Hematopoietic multipotent progenitor cell treated with erythropoietin and hydrocortisone succinate and interleukin-3 and kit ligand, for 17 days (in vitro differentiated cells): Measurements from ENCODE around the gene PRMT5.
"Not testable (repeated sequence)": the region's sequence is repeated elsewhere in the genome, so short reads cannot be mapped to it uniquely, and the experiment has no call there.

Experiments used
- DNase-seq: peaks from one replicate; pipeline ENCODE4 v3.0.0-alpha.2; 2015; ENCODE audit warnings: low spot score

PRMT5 gene

GRCh38 chr14:22929104-22929960, at the start of gene PRMT5:
Gene PRMT5 (minus strand): TSS chr14:22929376. CDS start chr14:22929361, 15 bp downstream.
- peak; percentile 99 for DNase-seq

DNA sequence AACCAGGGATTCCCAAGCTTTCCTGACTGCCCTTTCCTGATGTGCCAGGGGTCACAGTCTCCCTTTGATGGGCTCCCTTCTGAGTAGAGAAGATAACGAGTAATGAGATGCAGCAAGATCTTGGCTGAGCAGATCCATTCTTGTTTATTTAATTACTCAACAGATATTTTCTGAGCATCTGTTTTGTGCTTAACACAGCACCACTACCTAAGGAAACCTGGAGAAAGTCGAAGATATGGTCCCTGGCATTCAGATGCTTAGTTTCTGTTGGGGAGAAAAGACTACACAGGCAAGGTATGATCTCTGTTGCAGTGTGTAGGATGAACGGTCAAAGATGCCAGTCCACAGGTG, 49.3 kb upstream of the PRMT5 start:
- no peak for DNase-seq

GRCh38 chr14:22977684-22978486, 48.7 kb upstream of the PRMT5 start:
- DNase-seq = no peak

DNA sequence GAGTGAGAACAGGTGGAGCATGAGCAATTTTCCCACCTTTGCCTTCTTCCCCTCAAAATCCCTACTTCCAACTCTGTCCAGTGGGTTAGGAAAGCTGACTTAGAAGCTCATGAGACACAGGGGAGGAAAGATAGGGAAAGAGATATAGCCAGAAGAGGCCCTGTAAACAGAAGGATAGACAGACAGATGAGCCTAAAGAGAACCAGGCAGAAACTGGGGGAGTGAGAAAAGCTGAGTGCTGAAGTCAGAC, 48.2 kb upstream of the PRMT5 start:
- DNase-seq = no peak

DNA sequence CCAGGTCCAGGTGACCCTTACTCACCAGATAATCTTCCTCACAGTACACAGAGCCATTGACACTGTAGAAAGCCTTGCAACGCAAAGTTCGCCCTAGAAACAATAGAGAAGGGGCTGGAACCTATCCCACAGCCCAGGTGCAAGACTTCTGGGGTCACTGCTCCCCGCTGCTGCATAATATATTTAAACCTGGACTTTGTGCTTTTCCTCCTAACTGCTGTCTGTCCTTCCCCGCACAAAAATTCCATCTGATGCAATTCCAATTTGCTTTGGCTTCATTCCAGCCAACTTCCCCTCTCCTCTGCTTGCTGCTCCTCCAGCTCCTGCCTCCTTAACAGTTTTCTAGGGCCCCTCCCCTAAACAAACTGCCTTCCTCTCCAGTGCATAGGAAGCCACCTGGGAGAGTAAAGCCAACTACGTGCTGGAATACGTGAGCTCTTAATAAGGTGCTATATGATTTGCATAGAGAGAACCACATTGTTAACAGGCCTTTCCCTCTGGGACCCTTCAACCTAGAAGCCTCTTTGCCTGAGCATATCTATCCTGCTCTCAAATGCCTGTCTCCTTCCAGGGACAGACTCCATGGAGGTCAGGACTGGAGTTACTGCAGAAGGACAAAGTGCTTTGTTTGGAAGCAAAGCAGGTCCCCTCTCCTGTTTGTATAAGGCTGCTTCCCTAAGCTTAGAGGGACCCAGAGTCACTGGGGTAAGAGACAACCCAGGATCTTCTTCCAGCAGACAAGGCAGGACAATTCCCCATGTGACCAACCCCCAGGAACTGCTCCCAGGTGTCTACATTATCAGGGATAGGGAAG, 47.7 kb upstream of the PRMT5 start:
- no peak for DNase-seq

GRCh38 chr14:22974530-22975313, 45.5 kb upstream of the PRMT5 start:
- DNase-seq = no peak

- DNase-seq = peak; percentile 69
Observed at GRCh38 chr14:22973217-22974032, 44.2 kb upstream of the PRMT5 start.

- DNase-seq = no peak
Observed at GRCh38 chr14:22972313-22972930, 43.2 kb upstream of the PRMT5 start.

DNA sequence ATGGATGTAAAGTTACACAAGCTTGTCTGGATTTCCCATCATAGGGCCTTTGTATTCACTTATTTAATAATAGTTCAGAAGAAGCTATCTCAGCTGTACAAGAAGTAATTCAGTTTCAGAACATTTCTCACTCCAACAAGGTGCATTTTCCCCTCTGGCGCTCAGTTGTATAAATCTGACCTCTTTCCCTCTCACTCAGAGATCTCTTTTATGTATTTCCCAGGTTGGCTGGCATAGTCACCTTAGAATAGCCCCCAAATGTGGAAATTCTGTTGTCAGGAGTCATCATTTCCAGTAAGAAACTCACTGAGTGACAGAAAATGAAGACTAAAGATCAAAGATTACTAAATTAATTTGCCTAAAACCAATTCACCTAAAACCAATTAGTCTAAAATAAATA, 42.0 kb upstream of the PRMT5 start:
- DNase-seq = no peak

GRCh38 chr14:22966783-22967269, 37.6 kb upstream of the PRMT5 start:
- no peak for DNase-seq

- DNase-seq = not testable (repeated sequence)
Observed at GRCh38 chr14:22965916-22966782, 37.0 kb upstream of the PRMT5 start.

GRCh38 chr14:22962061-22962676, 33.0 kb upstream of the PRMT5 start:
- no peak for DNase-seq

- DNase-seq = no peak
Observed at GRCh38 chr14:22955702-22956569, 26.8 kb upstream of the PRMT5 start.

DNA sequence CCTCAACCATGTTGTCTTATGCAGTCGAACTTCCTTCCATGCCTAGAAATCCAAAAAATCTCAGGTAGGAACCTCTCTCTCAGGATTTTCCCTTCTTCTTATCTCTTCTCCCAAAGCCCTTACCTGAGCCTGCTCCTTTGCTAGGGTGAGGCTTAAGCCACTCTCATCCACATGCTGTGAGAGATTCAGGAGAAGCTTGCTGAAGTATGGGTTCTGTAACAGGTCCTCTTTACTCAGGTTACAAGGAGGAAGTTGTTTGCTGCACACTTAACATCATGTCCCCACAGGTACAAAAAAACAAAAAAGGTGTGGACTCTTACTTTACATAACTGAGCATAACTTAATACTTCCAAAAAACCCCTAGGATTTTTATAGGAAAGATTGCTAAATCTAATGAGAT, 23.2 kb upstream of the PRMT5 start:
- DNase-seq = no peak

DNA sequence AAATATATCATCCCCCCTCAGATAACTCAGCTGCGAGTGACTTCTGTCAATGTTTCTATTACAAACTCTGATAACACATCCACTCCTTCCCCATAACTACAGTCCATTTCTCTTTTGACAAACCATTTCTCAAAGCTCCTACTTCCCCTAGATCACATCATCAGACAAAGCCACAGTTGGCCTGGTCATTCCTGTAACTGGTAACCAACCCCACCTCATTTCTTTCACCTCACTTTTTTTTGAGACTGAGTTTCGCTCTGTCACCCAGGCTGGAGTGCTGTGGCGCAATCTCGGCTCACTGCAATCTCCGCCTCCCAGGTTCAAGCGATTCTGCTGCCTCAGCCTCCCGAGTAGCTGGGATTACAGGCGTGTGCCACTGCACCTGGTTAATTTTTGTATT, 22.6 kb upstream of the PRMT5 start:
- not testable (repeated sequence) for DNase-seq

DNA sequence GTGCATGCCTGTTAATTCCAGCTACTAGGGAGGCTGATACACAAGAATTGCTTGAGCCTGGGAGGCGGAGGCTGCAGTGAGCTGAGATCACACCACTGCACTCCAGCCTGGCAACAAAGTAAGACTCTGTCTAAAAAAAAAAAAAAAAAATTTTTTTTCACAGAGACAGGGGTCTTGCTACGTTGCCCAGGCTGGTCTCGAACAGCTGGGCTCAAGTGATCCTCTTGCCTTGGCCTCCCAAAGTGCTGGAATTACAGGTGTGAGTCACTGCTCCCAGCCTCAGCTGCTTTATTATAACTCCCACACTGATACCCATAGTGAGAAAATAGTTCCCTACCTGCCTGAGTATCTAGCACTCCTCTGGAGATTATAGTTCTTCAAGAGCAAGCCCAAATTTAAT, 16.5 kb upstream of the PRMT5 start:
- no peak for DNase-seq

DNA sequence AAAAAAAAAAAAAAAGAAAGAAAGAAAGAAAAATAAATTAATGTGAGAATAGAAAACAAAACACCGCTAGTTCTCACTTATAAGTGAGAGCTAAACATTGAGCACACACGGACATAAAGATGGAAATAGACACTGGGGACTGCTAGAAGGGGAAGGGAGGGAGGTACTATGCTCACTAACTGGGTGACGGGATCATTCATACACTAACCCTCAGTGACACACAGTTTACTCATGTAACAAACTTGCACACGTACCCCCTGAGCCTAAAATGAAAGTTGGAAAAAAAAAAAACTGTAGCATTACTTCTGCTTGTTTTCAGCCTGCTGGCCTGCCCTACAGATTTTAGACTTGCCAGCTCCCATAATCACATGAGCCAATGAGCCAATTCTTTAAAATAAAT, 10.5 kb upstream of the PRMT5 start:
- no peak for DNase-seq

- DNase-seq = no peak
Observed at GRCh38 chr14:22935156-22935555, 6.0 kb upstream of the PRMT5 start.
